PC-9 (cell line): ENCODE measurements around the gene MAP3K4. TPM values are rescaled to one million over a fixed set of nuclear protein-coding genes. Genes with fewer than 3 reads are reported as not detected.

ENCODE experiments used
- BruUV-seq: library from RNA; stranded (reverse); fragments of 400-500 nt; replicated peaks from 2 replicates; lab custom pipeline; 2021; lab: Mats Ljungman, UMichigan
- CTCF ChIA-PET: fragments of 300-600 bp; sonication (Branson Sonifier 250); formaldehyde crosslinking; loops from one replicate; lab custom pipeline; 2022; ENCODE audit warnings: antibody characterized with exemption; lab: Charles Lee
- POLR2A ChIA-PET: fragments of 300-600 bp; sonication (Branson Sonifier 250); formaldehyde crosslinking; loops from one replicate; lab custom pipeline; 2022; ENCODE audit warnings: antibody characterized with exemption; ENCODE audit not compliant: unreplicated experiment; lab: Charles Lee
- DNase-seq, 2 experiments: peaks; one replicate each; pipeline versions ENCODE4 v3.0.0 to v3.0.0-alpha.2; 2015 to 2022; ENCODE audit warnings: mixed read lengths in 1 of 2
- H2AFZ ChIP-seq: fragments of 200-600 bp; sonication (generic); 2 replicates; pipeline ENCODE4 v1.8.1; 2017; ENCODE audit warnings: antibody characterized with exemption
- H3F3A ChIP-seq: fragments of 200-600 bp; sonication (generic); 2 replicates; pipeline ENCODE4 v1.8.1; 2017; ENCODE audit warnings: antibody characterized with exemption, mild to moderate bottlenecking, low read depth; ENCODE audit not compliant: insufficient read depth
- H3K27ac ChIP-seq: fragments of 200-600 bp; sonication (generic); 2 replicates; pipeline ENCODE4 v1.6.1; 2016; ENCODE audit warnings: mixed run types
- H3K27me3 ChIP-seq: fragments of 200-600 bp; sonication (generic); 2 replicates; pipeline ENCODE4 v1.6.1; 2016; ENCODE audit warnings: low read depth, mixed run types; ENCODE audit not compliant: insufficient read depth
- H3K36me3 ChIP-seq: fragments of 200-600 bp; sonication (generic); 2 replicates; pipeline ENCODE4 v1.6.1; 2016; ENCODE audit warnings: low read depth, mixed run types
- H3K4me1 ChIP-seq: fragments of 200-600 bp; sonication (generic); replicated peaks from 2 replicates; pipeline ENCODE4 v1.6.1; 2016; ENCODE audit warnings: mixed run types; ENCODE audit not compliant: insufficient read depth
- H3K4me2 ChIP-seq: fragments of 200-600 bp; sonication (generic); 2 replicates; pipeline ENCODE4 v1.6.1; 2017; ENCODE audit warnings: mixed run types
- H3K4me3 ChIP-seq: fragments of 200-600 bp; sonication (generic); 2 replicates; pipeline ENCODE4 v1.6.1; 2016; ENCODE audit warnings: mixed run types
- H3K79me2 ChIP-seq: fragments of 200-600 bp; sonication (generic); 2 replicates; pipeline ENCODE4 v1.6.1; 2017; ENCODE audit warnings: low read depth, mixed run types
- H3K9me2 ChIP-seq: fragments of 200-600 bp; sonication (generic); 2 replicates; pipeline ENCODE4 v1.8.1; 2017; ENCODE audit warnings: mild to moderate bottlenecking; ENCODE audit not compliant: insufficient read depth
- H3K9me3 ChIP-seq: fragments of 200-600 bp; sonication (generic); 2 replicates; pipeline ENCODE4 v1.8.1; 2016; ENCODE audit warnings: low read depth; ENCODE audit not compliant: insufficient read depth
- H4K20me1 ChIP-seq: fragments of 200-600 bp; sonication (generic); 2 replicates; pipeline ENCODE4 v1.8.1; 2017; ENCODE audit not compliant: insufficient read depth
- CTCF ChIP-seq: fragments of 200-600 bp; sonication (generic); conservative IDR thresholded peaks from 2 replicates; pipeline ENCODE4 v1.6.1; 2017; ENCODE audit warnings: mixed run types, antibody characterized with exemption, mild to moderate bottlenecking, moderate library complexity
- EZH2 ChIP-seq: fragments of 200-600 bp; sonication (generic); IDR thresholded peaks from 2 replicates; pipeline ENCODE4 v1.8.0; 2017; ENCODE audit warnings: antibody characterized with exemption, low read depth
- intact Hi-C: fragments of 100-400 bp; cut with micrococcal nuclease; formaldehyde crosslinking; loops from one replicate; pipeline ENCODE4 v1.10.0; 2022; ENCODE audit not compliant: unreplicated experiment
- total RNA-seq: library from RNA; stranded (reverse); gene quantifications from 2 replicates; pipeline ENCODE4 v1.2.3, GENCODE V29; 2021

MAP3K4 gene
- total RNA-seq, 1 experiment from 2014 or later, result 13.0 TPM

DNA sequence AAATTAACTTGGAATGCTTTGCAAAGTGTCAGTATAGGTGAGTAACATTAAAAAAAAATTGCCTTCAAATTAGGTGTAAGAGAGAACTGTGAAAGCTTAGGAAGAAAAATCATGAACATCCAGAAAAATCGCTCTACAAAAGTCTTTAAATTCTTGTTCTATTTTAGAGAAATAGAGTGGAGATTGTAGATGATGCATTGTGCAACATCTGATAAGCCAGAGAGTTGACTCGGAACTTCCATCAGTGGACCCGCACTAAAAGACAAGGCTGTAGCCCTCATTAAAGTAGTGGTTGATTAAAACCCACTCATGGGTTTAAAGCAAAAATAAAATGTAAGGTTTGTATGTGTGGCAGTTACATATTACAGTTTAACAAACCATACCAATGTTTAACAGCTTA lies 35.8 kb downstream of the MAP3K4 start:
- Histone ChIP-seq H3K4me1 (no peaks in the 10 kb centered on the region), H3K27ac (no peak overlapping the region), H3K27me3 (no peaks in the 10 kb centered on the region), H3K4me3 (no peak overlapping the region), H3K36me3 (no peaks in the 10 kb centered on the region), H4K20me1 (no peaks in the 10 kb centered on the region), H3K9me3 (no peaks in the 10 kb centered on the region), H3K9me2 (no peaks in the 10 kb centered on the region), H3K4me2 (no peak overlapping the region), H3K79me2 (0 out of 2 replicates have a peak, but pooled peaks cover 4% of the 10 kb centered on the region), H3F3A (no peaks in the 10 kb centered on the region; the same call in 1 of the 2 replicates), H2AFZ (no peak overlapping the region)
- ChIA-PET CTCF (no interaction called here), POLR2A (no interaction called here)
- no TSS peak for BruUV-seq
- TF ChIP-seq EZH2 (no peak), CTCF (no peak)
- no peak for DNase-seq
- intact Hi-C loops, result no loop called here

DNA sequence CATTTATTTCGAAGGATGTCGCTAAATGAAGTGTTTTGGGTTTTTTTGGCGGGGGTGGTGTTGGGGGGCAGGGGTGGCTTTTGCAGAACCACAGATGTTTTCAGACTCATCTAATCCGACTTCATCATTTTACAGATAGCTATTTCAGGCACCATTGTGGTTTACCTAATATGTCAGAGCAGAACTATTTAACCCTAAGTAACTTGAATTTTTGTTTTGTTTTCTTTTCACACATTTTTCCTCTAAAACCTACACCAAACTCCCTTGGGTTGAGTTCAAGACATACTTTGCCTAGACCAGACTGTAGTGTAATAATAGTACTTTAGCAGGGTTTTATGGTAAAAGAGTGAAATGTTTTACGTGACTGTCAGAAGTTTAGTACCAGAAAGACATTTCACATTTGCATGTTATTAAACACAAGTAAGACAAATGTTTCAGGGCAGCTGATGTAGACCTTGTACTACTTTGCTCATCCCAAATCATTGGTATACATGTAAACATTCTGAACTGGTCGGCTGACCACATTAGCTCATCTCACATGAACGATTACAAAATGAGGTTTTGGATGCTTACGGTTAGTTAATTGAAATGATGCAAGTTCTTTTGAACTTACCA lies 37.7 kb downstream of the MAP3K4 start:
- Histone ChIP-seq H3K9me2 (no peaks in the 10 kb centered on the region), H4K20me1 (no peaks in the 10 kb centered on the region), H3K79me2 (0 out of 2 replicates have a peak, but pooled peaks cover 4% of the 10 kb centered on the region), H3K9me3 (no peaks in the 10 kb centered on the region), H3K4me1 (no peaks in the 10 kb centered on the region), H3K4me3 (no peak overlapping the region), H3F3A (no peaks in the 10 kb centered on the region; the same call in 1 of the 2 replicates), H3K27ac (no peak overlapping the region), H2AFZ (no peak overlapping the region), H3K27me3 (no peaks in the 10 kb centered on the region), H3K4me2 (no peak overlapping the region), H3K36me3 (no peaks in the 10 kb centered on the region)
- ChIA-PET POLR2A (no interaction called here), CTCF (no interaction called here)
- no peak for TF ChIP-seq CTCF
- no peak for TF ChIP-seq EZH2
- no peak for DNase-seq
- intact Hi-C loops, result no loop called here
- no TSS peak for BruUV-seq

DNA sequence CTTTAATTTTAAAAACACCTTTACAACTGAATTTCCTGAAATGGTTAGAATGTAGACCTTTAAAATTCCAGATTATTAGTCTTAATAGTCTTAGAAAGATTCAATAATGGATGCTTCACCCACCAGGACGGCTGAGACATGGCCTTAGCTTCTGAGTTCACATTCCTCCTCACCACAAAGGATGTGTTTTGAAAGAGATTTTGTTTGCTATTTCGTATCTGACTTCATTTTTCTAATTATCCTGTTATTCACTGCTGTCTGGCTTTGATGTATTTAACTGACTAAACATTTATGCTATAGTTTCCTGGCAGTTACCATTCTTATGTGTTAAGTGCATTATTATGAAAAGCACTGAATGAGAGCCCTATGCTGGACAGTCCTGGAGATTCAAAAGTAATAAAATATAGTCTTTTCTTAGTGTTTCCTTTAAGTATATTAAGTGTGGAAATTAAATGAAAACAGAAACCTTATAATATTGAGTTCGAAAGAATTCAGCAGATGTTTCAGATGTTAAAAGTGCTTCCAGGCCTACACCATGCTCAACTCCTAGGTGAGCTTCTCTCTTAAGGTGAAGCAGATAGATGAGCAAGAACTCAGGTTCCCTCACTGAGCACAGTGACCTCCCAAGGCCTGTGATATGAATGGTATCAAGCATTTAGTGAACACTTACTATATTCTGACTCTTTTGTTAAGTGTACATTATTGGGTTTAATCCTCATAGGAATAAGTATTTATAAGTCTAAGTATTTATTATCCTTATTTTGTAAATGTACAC lies 40.3 kb downstream of the MAP3K4 start:
- no TSS peak for BruUV-seq
- no peak for TF ChIP-seq EZH2
- TF ChIP-seq CTCF, result no peak
- POLR2A ChIA-PET, result no interaction called here
- H3K9me3 ChIP-seq, result no peaks in the 10 kb centered on the region
- H3K4me3 ChIP-seq, result no peak overlapping the region
- 0 out of 2 replicates have a peak, but pooled peaks cover 4% of the 10 kb centered on the region for H3K79me2 ChIP-seq
- intact Hi-C loops, result no loop called here
- H3K4me2 ChIP-seq, result no peak overlapping the region
- no peaks in the 10 kb centered on the region for H3K4me1 ChIP-seq
- no peaks in the 10 kb centered on the region; the same call in 1 of the 2 replicates for H3F3A ChIP-seq
- H3K27me3 ChIP-seq, result no peaks in the 10 kb centered on the region
- no peaks in the 10 kb centered on the region for H3K9me2 ChIP-seq
- DNase-seq, result no peak
- H2AFZ ChIP-seq, result no peak overlapping the region
- no peak overlapping the region for H3K27ac ChIP-seq
- CTCF ChIA-PET, result no interaction called here
- peaks cover 4% of the 10 kb centered on the region; the same call in 1 of the 2 replicates for H3K36me3 ChIP-seq
- H4K20me1 ChIP-seq, result no peaks in the 10 kb centered on the region
